HCEC 1CT (cell line): ENCODE measurements around the gene KIAA1328.

Source experiments
- DNase-seq: peaks from one replicate; pipeline ENCODE4 v3.0.0-alpha.2; 2017

KIAA1328 gene

DNA sequence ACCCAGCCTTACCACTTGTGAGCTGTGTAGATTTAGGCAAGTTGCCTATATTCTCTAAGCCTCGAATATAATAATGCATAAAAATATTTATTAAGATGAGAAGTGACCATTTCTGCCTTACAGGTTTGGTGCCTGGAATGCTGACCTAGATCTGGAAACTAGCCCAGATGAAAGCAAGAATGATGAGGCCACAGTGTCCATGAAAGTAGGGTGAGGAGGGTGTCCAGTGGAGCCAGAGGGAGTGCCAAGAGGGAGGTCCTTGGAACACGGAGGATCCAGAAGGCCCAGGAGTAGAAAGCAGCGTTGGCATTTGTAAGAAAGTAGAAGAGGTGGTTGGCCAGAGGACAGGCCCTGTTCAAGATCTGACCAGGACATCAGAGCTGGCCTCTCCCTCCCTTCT, 402.3 kb downstream of the KIAA1328 start:
- DNase-seq = no peak

- no peak for DNase-seq
These were observed 406.7 kb downstream of the KIAA1328 start for GRCh38 chr18:37235583-37235982.

GRCh38 chr18:37238282-37239108, 409.6 kb downstream of the KIAA1328 start:
- DNase-seq = no peak

DNA sequence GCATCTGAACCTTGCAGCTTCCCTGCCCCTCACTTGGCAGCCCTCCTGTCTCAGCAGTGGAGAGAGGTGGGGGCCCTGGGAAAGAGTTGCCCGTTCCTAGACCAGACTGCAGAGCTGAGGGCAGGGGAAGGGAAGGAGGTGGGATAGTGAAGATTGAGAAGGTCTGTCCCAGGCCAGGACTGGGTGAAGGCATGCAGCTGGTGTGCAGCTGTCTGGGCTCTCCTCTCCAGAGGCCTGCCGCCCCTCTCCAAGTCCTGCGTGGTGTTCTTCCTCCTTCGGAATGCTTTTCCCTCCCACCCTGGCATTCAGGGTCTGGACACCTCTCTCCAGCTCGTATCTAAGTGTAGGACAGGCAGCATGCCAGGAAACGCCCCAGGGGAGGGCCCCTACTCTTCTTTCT, 413.2 kb downstream of the KIAA1328 start:
- no peak for DNase-seq

DNA sequence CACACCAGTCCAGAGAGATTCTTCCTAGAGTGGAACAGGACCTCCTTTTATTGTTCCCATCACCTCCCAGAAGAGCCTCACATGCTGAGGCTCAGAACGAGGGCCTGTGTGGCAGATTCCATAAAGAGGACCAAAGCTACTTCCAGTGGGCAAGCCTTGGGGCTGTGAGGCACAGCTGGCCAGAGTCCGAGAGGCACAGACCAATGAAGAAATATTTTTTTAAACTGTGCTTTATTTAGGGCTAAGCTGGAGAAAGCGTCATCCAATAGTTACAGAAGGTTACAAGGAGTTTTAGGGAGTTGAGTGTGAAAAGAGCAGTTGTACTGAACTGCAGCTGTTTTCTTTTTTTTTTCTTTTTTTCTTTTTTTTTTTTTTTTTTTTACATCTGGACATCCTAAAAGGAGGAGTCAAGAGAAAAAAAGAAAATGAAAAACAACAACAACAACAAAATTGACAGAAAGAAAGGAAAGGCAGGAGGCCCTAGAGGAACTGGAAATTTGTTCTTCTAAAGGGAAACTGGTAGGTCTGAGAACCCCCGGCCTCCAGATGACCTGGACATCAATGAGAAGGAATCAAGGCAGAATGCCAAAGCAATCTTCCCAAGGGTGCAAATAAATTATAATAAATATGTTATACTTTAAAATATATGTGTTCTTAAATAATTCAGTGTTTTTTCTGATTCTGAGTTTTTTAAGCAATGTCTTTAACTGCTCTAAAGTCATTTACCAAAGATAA, 414.1 kb downstream of the KIAA1328 start:
- DNase-seq = no peak

GRCh38 chr18:37243741-37244140, 414.8 kb downstream of the KIAA1328 start:
- no peak for DNase-seq

DNA sequence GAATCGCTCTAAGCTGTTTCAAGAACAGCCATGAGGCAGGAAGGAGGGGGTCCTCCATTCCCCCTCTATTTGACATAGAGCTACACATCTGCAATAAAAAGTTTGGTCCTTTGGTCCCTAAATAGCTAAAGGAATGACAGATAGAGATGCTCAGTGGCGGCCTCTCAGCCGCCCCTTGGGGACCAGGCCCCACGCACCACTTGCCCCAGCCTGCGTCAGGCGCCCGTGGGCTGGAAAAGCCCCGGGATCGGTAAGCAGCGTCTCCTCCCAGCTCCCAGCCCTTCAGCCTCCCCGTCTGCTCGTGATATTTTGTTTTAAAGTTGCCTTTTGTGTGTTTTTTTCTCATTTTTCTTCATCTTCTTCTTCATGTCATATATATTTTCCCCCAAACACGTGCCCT, 415.7 kb downstream of the KIAA1328 start:
- no peak for DNase-seq

GRCh38 chr18:37246779-37247340, 417.9 kb downstream of the KIAA1328 start:
- no peak for DNase-seq

DNA sequence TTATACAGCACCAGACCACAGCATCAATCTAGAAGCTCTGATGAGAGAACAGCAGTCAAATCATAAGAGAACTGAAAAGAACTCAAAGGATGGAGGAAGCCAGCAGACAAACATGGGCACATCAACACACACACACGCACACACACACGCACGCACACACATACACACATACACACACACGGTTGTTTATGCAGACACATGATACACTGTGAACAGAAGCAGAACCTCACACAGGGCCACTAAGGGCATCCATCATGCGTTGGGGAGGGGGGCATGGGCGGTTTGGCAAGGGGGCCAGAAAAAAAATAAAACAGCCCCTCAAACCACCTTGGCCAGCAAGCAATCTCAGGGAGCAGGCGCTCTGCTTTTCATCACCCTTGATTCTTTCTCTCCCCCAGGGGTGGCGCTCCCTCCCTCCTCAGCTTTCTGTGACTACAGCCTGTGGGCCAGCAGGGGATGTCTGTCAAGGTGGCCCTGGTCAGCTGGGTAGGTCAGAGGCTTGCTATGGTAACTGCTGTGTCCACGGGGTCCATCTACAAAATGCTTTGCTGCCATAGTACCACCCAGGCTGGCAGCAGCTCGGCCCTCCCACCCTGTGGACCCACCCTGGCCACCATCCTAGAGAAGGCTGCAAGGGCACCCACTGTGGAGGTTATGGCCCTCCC, 418.7 kb downstream of the KIAA1328 start:
- no peak for DNase-seq

DNA sequence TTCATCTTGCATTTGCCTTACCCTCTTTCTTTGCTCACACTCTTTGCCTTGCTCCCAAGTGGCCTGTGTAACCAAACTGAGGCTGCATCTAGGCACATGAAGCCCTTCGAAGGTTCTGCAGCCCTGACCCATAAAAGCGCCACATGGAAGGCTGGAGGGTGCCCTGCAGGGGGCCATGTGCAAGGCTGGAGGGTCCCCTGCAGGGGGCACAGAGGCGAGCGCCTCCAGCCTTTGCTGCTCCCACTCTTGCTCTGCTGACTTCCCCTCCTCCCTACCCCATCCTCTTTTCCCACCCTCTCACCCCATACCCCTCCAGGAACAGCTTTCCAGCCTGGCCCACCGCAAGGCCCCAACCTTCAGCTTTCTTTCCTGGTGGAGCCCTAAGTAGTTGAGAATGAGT, 419.4 kb downstream of the KIAA1328 start:
- DNase-seq = no peak

- no peak for DNase-seq
These were observed 420.4 kb downstream of the KIAA1328 start for GRCh38 chr18:37249171-37249886.

DNA sequence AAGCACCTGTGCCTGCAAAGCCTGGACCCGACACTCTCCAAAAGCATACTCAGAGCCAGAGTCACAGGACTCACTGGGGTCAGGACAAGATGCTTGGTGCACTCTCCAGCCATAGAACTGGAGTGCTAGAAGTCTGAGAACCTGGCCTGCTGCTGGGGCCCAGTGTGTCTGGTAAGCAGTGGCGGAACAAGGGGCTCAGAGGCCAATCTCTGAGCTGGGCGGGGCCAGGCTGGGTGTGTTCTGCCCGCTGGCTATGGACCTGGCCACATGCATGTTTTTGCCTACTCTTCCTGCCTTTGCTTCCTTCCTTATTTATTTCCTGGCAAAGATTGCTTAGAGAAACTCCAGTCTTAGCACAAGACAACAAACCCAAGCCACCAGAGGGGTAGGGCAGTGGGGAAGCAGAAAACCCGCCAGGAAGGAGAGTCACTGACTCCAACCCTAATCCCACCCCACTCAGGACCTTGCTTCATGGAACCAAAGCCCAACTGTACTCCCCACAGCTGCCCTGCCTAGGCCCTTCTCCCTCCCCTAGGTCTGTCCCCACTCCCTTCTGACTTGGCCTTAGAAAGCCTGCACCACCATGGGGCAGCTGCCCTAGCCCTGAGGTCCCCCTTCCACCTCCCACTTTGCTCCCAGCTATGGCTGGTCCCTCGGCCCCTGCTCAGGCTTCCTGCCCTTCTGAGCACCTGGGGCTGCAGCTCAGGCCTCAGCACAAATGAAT, 421.1 kb downstream of the KIAA1328 start:
- no peak for DNase-seq

- DNase-seq = no peak
These were observed 422.8 kb downstream of the KIAA1328 start for GRCh38 chr18:37251679-37252078.

DNA sequence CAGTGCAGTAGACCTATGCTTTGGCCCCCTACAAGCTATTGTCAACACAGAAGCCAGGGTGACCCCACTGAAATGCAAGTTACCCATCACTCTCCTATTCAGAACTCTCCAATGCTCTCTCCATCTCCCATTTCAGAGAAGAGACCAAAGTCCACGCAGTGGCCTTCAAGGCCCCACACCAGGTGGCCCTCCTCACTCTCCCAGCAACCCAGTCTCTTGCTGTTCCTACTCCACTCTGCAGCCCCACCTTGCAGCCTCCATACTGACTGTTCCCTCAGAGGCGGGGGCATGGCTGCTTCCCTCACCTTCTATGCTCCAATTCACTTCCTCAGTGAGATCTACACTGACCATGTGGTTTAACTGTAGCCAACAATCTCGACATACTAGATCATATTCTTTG, 423.4 kb downstream of the KIAA1328 start:
- DNase-seq = no peak

- no peak for DNase-seq
These were observed 424.0 kb downstream of the KIAA1328 start for GRCh38 chr18:37252854-37253393.

DNA sequence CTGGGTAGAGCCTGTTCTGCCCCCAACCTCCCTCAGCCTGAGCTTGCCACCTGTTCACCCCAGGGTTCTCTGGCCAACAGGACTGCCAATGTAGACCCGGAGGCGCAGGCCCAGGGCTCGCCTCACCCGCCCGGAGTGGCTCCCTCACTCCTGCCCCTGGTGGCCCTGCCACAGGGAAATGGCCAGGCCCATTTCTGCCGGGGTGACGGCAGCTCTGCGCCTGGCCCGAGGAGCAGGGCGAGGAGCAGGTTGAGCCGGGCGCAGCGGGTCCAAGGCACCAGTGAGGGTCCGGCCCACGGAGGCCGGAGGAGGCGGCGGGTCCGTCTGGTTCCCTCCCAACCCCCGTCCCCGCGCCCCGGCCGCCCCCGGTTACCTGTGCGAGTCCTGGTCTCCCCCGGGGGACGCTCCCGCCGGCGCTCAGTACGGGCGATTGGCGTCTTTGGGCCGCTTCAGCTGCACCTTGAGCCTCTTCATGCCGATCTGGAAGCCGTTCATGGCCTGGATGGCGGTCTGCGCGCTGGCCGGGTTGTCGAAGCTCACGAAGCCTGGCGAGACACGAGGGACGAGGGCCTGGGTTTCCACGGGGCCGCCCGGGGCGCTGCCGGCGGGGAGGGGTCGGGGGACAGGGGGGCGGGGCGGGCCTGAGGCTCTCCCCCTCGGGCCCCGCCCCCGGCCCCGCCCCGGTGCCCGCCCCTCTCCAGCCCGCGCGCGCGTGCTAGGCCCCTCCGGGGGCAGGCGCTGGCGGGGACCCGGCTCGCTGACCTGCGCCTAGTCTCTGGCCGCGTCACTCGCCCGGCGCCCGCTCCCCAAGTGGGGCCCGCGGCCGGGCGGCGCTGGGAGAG, 424.7 kb downstream of the KIAA1328 start:
- DNase-seq = no peak

- no peak for DNase-seq
These were observed 425.4 kb downstream of the KIAA1328 start for GRCh38 chr18:37254236-37254754.

GRCh38 chr18:37254973-37255372, 426.0 kb downstream of the KIAA1328 start:
- no peak for DNase-seq

DNA sequence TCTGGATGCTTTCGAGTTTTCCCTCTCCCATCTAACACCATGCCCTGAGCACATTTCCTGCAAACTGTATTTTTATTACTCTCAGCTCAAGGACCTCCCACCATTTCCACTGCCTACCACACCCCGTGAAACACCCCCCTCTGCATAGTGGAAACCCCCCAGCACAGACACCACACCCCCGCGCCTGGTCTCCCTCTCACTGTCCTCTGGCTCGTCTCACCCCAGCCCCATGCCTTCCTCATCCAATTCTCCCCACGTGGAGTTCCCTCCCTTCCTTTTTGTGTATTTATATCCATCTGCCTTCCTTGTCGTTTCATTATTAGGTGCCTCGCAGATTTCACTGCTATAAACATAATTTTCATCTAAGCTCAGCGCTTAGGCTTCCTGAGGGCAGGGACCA, 429.2 kb downstream of the KIAA1328 start:
- DNase-seq = no peak

DNA sequence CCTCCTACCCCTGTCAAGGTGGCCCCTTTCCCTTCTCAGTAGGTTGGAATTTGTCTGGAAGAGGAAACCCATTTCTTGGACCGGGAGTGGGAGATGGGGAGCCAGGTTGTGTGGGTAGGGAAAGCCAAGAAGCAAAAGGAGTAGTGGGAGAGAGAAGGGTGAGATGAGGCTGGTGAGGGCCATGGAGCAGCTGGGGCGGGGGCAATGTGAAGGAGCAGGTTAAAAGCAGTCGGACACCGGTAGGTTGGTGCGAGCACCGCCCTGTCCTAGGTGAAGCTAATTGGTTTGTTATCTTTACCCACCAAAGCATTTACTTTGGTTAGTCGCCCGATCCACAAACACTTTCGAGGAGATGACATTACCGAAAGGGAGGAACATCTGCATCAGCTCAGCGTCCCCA, 429.9 kb downstream of the KIAA1328 start:
- no peak for DNase-seq

GRCh38 chr18:37259711-37260110, 430.8 kb downstream of the KIAA1328 start:
- no peak for DNase-seq
